GM18499 (cell line): ENCODE data around the gene DUSP7.
"Not testable (repeated sequence)": the region's sequence is repeated elsewhere in the genome, so short reads cannot be mapped to it uniquely, and the experiment has no call there.

ENCODE experiments used
- ATAC-seq: cut with Tn5 transposase; IDR thresholded peaks from one replicate; pipeline ENCODE4 v1.9.1; 2021; ENCODE audit warnings: moderate number of reproducible peaks; ENCODE audit not compliant: insufficient read depth, unreplicated experiment

Gene DUSP7

DNA sequence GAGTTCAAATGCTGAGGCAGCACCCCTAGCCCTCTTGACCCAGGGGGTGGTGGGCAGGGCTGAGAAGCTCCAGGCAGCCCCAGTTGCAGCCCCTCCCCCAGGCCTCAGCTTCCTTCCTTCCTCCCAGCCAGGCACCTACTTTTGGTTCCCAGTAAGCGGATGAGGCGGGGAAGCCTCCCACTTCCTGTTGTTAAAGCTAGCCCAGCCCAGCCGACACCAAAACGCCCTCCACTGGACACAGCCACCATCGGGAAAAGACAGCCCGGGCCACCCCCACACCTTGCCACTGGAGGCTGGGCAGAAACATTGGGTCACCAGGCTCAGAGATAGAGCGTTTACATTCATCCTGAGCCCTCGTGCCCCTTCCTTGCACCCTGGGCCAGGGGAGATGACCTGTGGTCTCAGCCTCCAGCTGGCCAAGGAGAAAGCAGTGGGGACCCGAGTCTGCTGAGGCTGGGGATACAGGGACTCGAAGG is 3.5 kb downstream of the DUSP7 start:
- ATAC-seq, result no peak

DNA sequence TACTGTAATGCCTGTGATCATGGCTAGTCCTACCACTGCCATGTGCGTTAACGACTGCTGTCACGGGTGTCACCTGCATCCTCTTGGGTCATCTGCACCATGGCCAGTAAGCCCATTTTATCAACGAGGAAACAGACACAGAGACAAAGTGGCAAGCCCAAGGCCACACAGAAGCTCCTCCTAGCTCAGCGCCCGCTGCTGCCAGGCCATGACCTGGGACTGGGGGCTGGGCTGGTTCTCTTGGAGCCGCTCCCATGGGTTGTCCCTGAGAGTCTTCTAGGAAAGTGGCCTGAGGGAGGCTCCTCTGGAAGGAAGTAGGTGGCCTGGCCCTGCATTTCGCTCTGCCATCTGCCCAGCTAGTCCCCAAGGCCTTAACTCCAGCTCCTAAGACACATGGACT is 4.9 kb downstream of the DUSP7 start:
- no peak for ATAC-seq

DNA sequence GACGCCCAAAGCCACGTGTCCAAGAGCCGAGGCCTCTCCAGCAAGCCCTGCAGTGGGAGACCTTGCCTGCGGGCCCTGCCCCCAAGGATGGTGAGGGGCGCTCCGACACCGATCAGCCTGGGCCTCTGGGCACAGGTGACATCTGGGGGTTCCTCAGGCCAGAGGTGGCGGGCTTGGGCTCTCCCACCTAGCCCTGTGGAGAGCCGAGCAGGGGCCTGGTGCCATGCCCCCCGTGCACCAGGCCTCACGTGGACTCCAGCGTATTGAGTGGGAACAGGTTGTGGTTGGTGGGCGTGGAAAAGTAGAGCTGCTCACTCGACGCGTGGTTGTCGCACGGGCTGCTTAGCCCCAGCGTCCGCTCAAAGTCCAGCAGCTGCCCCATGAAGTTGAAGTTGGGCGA is 5.8 kb downstream of the DUSP7 start:
- no peak for ATAC-seq

DNA sequence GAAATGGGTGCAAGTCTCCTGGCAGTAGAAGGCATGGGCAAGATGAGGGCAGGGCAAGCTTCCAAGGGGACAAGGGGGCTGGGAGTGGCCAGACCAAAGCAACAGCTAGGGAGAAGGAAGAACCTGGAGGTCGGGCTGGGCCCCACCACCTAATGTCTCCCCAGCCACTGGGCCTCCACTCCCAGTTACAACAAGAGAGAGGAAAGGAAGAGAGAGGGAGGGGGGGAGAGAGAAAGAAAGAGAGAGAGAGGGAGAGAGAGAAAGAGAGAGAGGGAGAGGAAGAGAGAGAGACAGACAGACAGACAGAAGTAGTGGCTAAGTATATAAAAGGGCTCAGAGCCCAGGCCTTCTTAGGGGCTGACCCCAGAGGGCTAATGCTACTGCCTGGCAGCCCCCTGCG is 6.9 kb downstream of the DUSP7 start:
- ATAC-seq, result no peak

DNA sequence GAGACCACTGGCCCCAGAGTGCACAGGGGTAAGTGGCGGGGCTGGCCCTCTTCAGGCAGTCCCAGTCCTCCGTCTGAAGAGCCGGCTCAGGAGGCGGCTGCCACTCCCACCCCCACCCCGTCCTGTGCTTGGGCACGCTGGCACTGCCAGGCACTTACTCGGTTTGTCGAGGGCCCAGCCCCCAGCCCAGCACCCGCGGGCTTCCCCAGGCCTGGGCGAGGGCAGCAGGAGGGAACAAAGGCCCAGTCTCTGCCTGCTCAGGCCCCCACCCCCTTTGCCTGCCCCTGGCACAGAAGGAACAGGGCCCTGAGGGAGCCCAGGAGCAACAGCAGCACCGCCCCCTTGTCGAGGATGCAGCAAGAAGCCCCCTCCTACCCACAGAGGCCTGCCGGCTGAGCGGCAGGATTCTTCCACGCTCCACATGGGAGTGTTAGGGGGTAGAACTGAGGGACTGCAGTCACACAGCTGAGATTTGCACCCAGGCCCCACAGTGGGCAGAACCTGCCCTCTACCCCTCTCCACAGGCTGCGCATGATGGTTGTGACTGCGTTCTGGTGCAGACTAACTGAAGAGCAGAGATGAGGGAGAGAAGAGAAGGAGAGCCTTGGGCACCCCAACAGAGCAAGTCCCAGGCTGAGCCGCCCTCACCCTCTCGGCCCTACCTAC is 8.9 kb downstream of the DUSP7 start:
- no peak for ATAC-seq

DNA sequence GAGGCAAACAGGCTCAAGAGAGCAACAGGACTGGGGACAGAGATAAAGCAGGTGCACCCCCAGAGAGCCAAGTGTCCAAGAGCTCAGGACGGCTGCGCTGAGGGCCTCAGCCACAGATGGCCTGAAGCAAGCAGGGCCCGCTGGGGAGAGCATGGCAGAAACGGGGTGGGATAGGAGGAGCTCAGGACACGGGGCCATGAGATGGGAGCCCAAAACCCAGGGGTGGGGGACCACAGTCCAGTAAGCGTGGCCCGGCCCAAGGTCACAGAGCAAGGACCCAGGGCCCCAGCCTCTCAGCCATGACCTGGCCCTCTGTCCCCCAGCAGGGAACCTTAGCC is 9.5 kb downstream of the DUSP7 start:
- ATAC-seq, result no peak

DNA sequence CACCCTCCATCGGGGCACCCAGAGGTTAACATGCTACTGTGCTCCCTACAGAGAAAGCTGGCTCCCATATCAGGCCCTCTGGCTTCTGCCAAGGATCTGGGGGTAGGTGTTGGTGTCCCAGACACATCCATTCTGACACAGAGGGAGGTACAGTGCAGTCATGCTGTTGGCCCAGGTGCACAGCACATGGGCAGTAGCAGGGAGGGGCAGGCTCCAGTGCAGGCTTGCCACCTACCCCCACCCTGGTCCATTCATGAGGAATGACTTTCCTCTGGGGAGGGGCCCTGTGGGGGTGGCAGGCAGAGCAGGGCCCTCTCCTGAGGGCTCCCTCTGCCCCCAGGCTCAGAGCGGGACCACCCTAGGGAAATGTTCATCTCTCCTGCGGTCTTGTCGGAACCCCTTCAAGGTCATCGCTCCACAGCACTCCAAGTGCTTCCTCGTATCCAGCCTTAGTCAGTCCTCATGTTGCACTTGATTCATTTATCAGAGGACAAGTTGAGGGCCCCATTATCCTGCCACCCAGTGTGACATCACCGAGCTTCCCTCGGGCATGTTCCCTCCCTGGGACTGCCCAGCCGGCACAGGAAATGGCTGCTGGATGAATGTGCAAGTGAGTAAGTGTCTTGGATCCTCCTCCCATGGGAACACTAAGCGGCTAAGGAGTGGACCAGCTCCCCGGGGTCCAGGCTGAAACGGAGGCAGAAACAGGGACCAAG is 10.0 kb downstream of the DUSP7 start:
- ATAC-seq, result no peak

DNA sequence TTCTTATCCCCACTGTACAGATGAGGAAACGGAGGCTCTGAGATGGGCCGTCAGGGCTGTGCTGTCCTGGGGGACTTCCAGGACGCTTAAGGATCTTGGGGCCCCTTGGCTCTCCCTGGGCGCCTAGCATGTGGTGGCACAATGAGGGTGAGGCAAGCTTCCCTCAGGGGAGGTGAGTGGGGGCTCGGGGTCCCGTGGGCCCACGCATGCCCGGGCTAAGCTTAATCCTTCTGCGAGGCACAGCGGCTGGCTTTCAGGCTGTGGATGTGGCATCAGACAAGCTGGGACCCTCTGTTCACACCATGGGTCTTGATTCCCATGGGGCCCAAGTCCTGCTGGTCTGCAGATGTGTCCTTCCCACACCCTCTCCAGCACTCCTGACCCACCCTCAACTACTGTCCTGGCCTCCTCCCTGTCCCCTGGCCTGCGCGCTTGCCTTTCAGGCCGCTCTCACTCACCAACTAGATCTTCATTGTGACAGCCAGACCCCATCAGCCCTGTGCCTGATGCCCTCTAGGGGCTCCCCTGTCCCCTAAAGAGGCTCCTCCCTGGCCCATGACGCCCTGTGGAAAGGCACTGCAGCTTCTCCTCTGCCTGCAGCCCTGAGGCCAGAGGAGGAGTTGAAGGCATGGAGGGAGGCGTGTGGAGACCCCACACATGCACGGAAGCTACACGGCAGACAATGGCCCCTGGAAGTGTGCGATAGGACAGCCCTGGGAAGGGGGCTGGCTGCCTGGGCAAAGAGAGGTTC is 11.3 kb downstream of the DUSP7 start:
- no peak for ATAC-seq

DNA sequence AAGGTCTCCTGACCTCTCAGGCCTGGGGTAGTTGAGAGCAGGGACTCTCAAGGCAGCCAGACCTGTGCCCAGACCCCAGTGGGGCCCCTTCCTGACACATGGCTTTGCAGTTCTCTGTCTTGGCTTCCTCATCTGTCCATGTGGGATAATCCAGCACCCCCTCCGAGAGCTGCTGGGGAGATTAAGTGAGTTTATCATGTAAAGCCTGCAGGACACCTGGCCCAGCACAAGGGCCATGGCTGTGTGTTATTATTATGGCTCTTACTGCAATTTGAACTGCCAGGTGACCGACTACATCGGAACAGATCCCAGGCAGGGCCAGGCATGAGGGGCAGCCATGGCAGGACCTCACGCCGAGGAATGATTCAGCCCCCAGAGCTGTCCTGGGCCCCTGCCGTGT is 12.6 kb downstream of the DUSP7 start:
- ATAC-seq, result no peak

DNA sequence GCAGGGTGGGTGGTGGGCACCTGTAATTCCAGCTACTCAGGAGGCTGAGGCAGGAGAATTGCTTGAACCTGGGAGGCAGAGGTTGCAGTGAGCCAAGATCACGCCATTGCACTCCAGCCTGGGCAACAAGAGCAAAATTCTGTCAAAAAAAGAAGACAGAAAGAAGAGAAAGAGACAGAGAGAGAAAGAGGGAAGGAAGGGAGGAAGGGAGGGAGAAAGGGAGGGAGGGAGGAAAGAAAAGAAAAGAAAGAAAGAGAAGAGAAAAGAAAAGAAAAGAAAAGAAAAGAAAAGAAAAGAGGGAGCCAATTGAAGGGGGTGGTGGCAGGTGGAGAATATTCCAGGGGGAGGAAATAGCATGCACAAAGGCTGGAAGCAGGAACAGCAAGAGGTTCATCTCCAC is 13.3 kb downstream of the DUSP7 start:
- not testable (repeated sequence) for ATAC-seq

DNA sequence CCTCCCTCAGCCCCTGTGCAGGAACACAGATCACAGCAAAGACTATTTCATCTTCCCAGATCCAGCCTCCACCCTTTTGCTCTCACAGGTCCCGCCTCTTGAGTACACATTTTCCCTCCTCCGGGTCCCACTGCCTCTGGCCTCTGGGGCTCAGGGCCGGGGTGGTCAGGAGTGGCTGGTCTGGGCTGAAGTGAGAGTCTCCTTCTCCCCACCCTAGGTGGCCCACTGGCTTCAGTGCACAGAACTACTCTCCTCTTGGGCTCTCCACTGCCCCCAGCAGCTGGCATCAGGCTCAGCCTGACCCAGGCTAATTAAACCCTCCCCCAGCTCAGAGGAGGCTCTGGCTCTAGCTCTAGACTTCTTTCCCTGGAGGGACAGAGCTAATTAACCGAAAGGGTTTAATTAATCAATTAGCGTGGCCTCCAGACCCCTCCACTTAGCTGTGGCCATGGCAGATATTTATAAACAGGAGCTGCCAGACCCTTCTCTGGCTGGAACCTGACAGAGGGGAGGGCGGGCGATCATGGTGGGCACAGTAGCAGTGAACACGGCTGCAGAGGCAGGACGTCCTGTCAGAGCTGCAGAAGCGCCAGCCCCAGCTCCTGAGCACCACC is 15.1 kb downstream of the DUSP7 start:
- ATAC-seq, result no peak

DNA sequence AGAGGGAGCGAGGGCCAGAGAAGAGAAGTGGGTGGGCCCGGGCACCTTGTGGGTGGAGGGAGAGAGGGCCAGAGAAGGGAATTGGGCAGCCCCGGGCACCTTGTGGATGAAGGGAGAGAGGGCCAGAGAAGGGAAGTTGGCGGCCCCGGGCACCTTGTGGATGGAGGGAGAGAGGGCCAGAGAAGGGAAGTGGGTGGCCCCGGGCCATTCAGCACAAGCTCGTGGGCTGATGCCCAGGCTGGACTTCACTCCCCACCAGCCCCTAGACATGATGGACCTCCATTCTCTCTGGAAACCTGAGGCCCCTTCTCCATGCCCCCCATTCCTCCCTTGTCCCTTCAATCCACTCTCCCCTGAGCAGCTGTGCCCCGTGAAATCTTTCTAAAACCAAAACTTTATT is 15.8 kb downstream of the DUSP7 start:
- ATAC-seq, result no peak

DNA sequence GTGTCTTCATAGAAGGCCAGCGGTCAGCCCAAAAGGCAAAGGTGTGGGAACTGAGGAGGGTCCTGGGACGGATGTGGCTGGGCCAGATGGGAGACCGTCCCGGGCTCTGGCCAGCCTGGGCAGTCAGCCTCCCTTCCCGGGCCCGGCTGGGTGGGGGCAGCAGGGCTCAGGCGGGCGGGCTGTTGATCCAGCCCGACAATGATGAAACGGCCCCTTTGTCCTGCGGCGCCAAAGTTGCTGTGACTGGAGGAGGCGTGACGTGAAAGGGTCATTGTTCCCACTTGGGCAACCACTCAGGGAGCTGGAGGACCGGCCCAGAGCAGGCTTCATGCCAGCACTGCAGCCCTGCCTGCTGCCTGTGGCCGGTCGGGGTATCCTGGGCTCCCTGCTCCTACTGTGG is 16.5 kb downstream of the DUSP7 start:
- no peak for ATAC-seq

DNA sequence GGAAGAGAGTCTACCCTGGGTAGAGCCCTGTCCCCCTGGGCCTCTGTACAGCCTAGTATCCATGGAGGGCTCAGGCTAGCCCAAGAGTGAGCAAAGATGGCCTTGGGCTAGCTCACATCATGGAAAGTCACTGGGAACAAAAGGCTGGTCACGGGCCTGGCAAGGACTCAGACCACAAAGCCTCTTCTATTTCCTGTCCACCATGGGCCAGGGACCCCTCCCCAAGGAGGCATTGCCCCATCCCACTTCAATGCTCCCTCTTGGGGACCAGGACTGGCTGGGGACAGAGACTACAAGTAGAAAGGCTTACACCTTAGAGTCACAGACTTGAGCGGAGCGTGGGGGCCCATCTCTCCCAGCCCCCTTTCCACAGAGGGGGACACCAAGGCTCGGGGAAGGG is 16.9 kb downstream of the DUSP7 start:
- no peak for ATAC-seq

DNA sequence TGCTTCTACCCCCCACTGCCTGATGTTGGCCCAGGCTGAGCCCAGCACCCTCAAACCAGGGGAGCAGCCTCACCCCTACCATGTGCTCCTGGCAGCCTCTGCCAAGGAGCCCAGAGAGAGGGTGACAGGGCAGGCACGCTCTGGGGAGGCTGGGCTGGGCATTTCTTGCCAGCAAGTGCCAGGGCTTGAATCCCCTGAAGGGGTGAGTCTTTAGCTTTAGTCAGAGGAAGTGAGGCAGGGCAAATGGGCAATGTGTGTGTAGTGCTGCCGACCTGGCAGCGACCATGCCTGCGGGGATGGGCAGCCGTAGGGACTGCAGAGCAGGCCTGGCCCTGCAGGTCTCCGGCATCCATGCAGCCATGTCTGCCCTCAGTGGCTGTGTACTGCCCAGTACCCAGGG is 18.1 kb downstream of the DUSP7 start:
- ATAC-seq, result no peak

DNA sequence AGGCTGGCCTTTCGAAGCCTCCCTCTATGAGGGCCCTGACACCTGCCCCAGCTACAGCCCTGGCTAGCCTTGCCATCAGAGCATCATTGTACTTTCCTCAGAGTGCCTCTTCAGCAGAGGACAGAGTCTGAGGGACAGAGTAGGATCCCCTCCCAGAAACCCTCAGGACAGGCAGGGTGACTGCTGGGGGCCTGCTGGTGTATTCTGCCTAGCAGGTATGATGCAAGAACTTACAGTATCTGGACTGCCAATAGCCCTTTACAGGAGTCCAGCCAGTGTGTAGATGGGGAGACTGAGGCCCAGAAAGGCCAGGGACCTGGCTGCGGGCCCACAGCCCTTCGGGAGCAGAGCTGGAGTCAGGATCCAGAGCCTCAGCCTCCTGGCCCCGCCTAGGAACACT is 19.1 kb downstream of the DUSP7 start:
- no peak for ATAC-seq

DNA sequence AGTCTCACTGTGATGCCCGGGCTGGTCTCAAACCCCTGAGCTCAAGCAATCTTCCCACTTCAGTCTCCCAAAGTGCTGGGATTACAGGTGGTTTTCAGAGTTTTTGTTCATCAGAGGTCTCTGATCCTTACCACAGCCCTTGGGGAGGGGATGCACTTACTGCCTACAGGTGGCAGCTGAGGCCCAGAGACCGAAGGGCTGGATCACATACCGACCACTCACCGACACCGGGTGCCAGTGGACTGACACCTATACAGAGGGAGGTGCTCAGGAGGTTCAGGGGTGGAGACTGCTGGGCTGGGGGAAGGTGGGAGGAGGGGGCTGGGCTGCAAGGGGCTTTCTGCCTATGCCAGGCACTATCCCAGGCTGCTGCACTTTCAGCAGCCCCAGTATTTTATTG is 19.5 kb downstream of the DUSP7 start:
- no peak for ATAC-seq

DNA sequence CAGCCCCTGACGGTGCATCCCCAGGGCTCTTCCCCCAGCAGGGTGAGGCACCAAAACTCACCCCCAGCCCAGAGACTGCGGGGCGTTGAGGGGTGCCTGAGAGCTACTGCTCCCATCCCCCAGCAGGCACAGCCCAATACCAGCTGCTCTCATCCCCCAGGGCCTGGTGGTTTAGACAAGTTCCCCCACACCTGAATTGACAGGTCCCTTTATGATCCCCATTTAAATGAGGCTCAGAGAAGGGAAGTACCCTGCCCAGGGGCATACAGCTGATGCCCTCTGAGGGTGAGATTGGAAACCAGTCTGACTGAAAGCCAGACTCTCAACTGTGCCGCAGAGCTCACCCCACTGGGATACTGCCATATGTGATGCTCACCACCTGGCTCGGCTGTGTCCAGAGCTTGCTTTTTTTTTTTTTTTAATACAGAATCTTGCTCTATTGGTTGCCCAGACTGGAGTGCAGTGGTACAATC is 20.1 kb downstream of the DUSP7 start:
- ATAC-seq, result no peak

DNA sequence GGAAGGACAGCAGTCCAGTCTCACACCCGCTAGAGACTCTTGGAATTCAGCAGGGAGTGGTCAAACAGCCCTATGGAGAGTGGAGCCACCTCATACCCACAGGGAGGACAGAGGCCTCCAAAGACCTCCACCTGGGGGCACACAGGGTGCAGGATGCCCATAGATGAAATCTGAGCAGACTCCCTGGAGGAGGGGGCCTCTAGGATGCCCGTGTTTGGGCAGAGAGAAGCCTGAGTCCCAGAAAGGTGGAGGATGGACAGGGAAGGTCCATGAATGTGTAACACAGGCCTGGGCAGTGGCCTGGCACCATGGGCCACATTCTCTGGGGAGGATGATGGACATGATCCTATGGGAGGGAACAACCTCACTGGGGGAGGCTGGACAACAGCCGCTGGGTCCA is 21.7 kb downstream of the DUSP7 start:
- ATAC-seq, result no peak

DNA sequence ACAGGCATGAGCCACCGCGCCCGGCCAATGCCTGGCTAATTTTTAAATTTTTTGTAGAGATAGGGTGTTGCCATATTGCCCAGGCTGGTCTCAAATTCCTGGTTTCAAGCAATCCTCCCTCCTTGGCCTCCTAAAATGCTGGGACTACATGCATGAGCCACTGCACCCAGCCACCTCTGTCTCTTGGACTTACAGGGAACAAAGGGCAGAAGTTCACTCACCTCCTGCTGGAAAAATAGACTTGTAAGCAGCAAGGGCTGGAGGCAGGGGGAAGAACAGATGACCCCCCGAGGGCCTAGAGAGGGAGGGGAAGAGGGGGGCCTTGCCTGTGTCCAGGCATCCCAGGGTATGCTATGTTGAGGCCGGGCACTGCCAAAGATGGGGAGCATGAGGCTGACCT is 22.2 kb downstream of the DUSP7 start:
- no peak for ATAC-seq

DNA sequence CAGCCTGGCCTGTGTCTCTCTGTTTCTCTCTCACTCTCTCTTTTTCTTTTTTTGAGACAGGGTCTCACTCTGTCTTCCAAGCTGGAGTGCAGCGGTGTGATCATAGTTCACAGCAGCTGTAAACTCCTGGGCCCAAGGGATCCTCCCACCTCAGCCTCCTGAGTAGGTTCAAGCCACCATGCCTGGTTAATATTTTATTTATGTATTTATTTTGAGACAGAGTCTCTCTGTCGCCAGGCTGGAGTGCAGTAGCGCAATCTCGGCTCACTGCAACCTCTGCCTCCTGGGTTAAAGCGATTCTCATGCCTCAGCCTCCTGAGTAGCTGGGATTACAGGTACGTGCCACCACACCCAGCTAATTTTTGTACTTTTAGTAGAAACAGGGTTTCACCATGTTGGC is 22.6 kb downstream of the DUSP7 start:
- not testable (repeated sequence) for ATAC-seq
